WTC11 (cell line): ENCODE data around the gene RNF2. TPM values are rescaled to one million over a fixed set of nuclear protein-coding genes. Genes with fewer than 3 reads are reported as not detected.

Source experiments
- ATAC-seq: fragments of 200-7000 bp; cut with Tn5 transposase; 2 replicates; pipeline ENCODE4 v1.10.0; 2021; ENCODE audit warnings: mild to moderate bottlenecking, moderate library complexity
- CTCF ChIA-PET: fragments of 300-600 bp; sonication (Branson Sonifier 250); formaldehyde crosslinking; loops from one replicate; lab custom pipeline; 2021; ENCODE audit warnings: antibody characterized with exemption; lab: Charles Lee
- POLR2A ChIA-PET: fragments of 350-600 bp; sonication (Branson Sonifier 250); formaldehyde crosslinking; loops from one replicate; lab custom pipeline; 2021; ENCODE audit warnings: antibody characterized with exemption; lab: Charles Lee
- DNase-seq: peaks from one replicate; pipeline ENCODE4 v3.0.0; 2021; ENCODE audit warnings: low spot score
- H3K27ac Mint-ChIP-seq: 2 replicates; pipeline ENCODE4 v1.8.0; 2021; ENCODE audit warnings: mixed read lengths
- H3K27me3 Mint-ChIP-seq: 2 replicates; pipeline ENCODE4 v1.8.0; 2021; ENCODE audit warnings: low read depth, mild to moderate bottlenecking, moderate library complexity, mixed read lengths
- H3K36me3 Mint-ChIP-seq: 2 replicates; pipeline ENCODE4 v1.8.0; 2021; ENCODE audit warnings: mixed read lengths
- H3K4me1 Mint-ChIP-seq: 2 replicates; pipeline ENCODE4 v1.8.0; 2022; ENCODE audit warnings: mixed read lengths
- H3K4me3 Mint-ChIP-seq: 2 replicates; pipeline ENCODE4 v1.8.0; 2021; ENCODE audit warnings: mild to moderate bottlenecking, moderate library complexity, mixed read lengths
- H3K9me3 Mint-ChIP-seq: 2 replicates; pipeline ENCODE4 v1.8.0; 2021; ENCODE audit warnings: mixed read lengths
- AFF4 ChIP-seq: sonication (generic); formaldehyde crosslinking; IDR thresholded peaks from 2 replicates; pipeline ENCODE4 v1.8.1; 2023; ENCODE audit warnings: mild to moderate bottlenecking, missing genetic modification reagents, borderline replicate concordance
- ARID4B ChIP-seq: sonication (generic); formaldehyde crosslinking; IDR thresholded peaks from 2 replicates; pipeline ENCODE4 v1.8.0; 2023; ENCODE audit warnings: missing genetic modification reagents, mild to moderate bottlenecking, borderline replicate concordance
- ATF2 ChIP-seq: sonication (generic); formaldehyde crosslinking; IDR thresholded peaks from 2 replicates; pipeline ENCODE4 v1.8.1; 2022; ENCODE audit warnings: low read depth, missing genetic modification reagents, borderline replicate concordance
- CDX4 ChIP-seq: fragments of 250-450 bp; sonication (Bioruptor Pico); IDR thresholded peaks from 2 replicates; pipeline ENCODE4 v1.9.0; 2021; ENCODE audit warnings: moderate library complexity, mild to moderate bottlenecking, inconsistent platforms, borderline replicate concordance
- CREM ChIP-seq: sonication (generic); formaldehyde crosslinking; IDR thresholded peaks from 2 replicates; pipeline ENCODE4 v1.8.1; 2022; ENCODE audit warnings: mild to moderate bottlenecking, missing genetic modification reagents, moderate library complexity
- E2F1 ChIP-seq: sonication (generic); formaldehyde crosslinking; IDR thresholded peaks from 2 replicates; pipeline ENCODE4 v1.8.0; 2022; ENCODE audit warnings: mild to moderate bottlenecking, missing genetic modification reagents
- E2F5 ChIP-seq: sonication (generic); formaldehyde crosslinking; IDR thresholded peaks from 2 replicates; pipeline ENCODE4 v1.8.1; 2022; ENCODE audit warnings: mild to moderate bottlenecking, moderate library complexity, missing genetic modification reagents
- GRHL2 ChIP-seq: fragments of 250-450 bp; sonication (Bioruptor Pico); IDR thresholded peaks from 2 replicates; pipeline ENCODE4 v1.8.0; 2022; ENCODE audit warnings: mild to moderate bottlenecking, moderate library complexity; ENCODE audit not compliant: insufficient replicate concordance, severe bottlenecking
- NFE2L1 ChIP-seq: sonication (generic); formaldehyde crosslinking; IDR thresholded peaks from 2 replicates; pipeline ENCODE4 v1.8.1; 2023; ENCODE audit warnings: missing genetic modification reagents
- SMAD3 ChIP-seq: sonication (generic); formaldehyde crosslinking; IDR thresholded peaks from 2 replicates; pipeline ENCODE4 v1.8.0; 2022; ENCODE audit warnings: missing genetic modification reagents, mild to moderate bottlenecking, borderline replicate concordance
- SOX15 ChIP-seq: fragments of 250-450 bp; sonication (Bioruptor Pico); IDR thresholded peaks from 2 replicates; pipeline ENCODE4 v1.9.0; 2021; ENCODE audit warnings: mild to moderate bottlenecking
- TEAD4 ChIP-seq: sonication (generic); formaldehyde crosslinking; IDR thresholded peaks from 2 replicates; pipeline ENCODE4 v1.8.0; 2022; ENCODE audit warnings: mild to moderate bottlenecking, missing genetic modification reagents
- ZBTB43 ChIP-seq: sonication (generic); formaldehyde crosslinking; IDR thresholded peaks from 2 replicates; pipeline ENCODE4 v1.8.1; 2023; ENCODE audit warnings: mild to moderate bottlenecking, missing genetic modification reagents
- ZNF219 ChIP-seq: sonication (generic); formaldehyde crosslinking; IDR thresholded peaks from 2 replicates; pipeline ENCODE4 v1.8.0; 2023; ENCODE audit warnings: missing genetic modification reagents, mild to moderate bottlenecking, borderline replicate concordance
- ZNF416 ChIP-seq: fragments of 250-450 bp; sonication (Bioruptor Pico); IDR thresholded peaks from 2 replicates; pipeline ENCODE4 v1.9.0; 2021; ENCODE audit warnings: mild to moderate bottlenecking, inconsistent platforms
- ZNF423 ChIP-seq: fragments of 250-450 bp; sonication (Bioruptor Pico); IDR thresholded peaks from 2 replicates; pipeline ENCODE4 v2.1.2; 2022; ENCODE audit warnings: mild to moderate bottlenecking, moderate library complexity
- total RNA-seq: library from RNA; stranded (reverse); gene quantifications from 3 replicates; pipeline ENCODE4 v1.2.3, GENCODE V29; 2021

The RNF2 gene
- total RNA-seq, 1 experiment from 2014 or later, result 37.3 TPM

GRCh38 chr1:185073725-185074124 is 28.4 kb downstream of the RNF2 start (continued):
- TF ChIP-seq ZNF219 (CRISPR knock-in tag) (no peak), TEAD4 (CRISPR knock-in tag) (no peak), CDX4 (CRISPR knock-in tag) (no peak), E2F1 (CRISPR knock-in tag) (no peak), ZNF416 (CRISPR knock-in tag) (no peak), AFF4 (CRISPR knock-in tag) (no peak), E2F5 (CRISPR knock-in tag) (no peak), ZNF423 (CRISPR knock-in tag) (no peak), ARID4B (CRISPR knock-in tag) (no peak), GRHL2 (CRISPR knock-in tag) (no peak), SMAD3 (no peak)
- TF ChIP-seq, all 79 proteins: peak for 0

- Mint-ChIP-seq H3K27me3 (no peaks in the 10 kb centered on the region), H3K4me3 (peak overlapping the region; percentile 18), H3K27ac (peak overlapping the region; percentile 94), H3K36me3 (no peaks in the 10 kb centered on the region), H3K9me3 (no peaks in the 10 kb centered on the region), H3K4me1 (peaks cover 80% of the 10 kb centered on the region)
- ATAC-seq, result peak; percentile 62
- no peak for DNase-seq
- ChIA-PET CTCF (no interaction called here), POLR2A (no interaction called here)
- no peak for TF ChIP-seq ZBTB43 (CRISPR knock-in tag)
- no peak for TF ChIP-seq ZNF416 (CRISPR knock-in tag)
- TF ChIP-seq AFF4 (CRISPR knock-in tag), result no peak
- TF ChIP-seq CREM (CRISPR knock-in tag), result no peak
- no peak for TF ChIP-seq ATF2 (CRISPR knock-in tag)
- TF ChIP-seq SOX15 (CRISPR knock-in tag), result no peak
- TF ChIP-seq NFE2L1, result no peak
- TF ChIP-seq GRHL2 (CRISPR knock-in tag), result no peak
Measured at GRCh38 chr1:185074307-185074706, 28.9 kb downstream of the RNF2 start.
